IPS DF 6.9 (cell line): ENCODE measurements around the gene VMP1.

Source experiments
- DNase-seq: peaks from one replicate; pipeline ENCODE4 v3.0.0-alpha.2; 2013; ENCODE audit warnings: low read depth, low spot score
- H3K27ac ChIP-seq: one replicate; pipeline ENCODE4 v1.5.1; 2013; ENCODE audit warnings: low read length, control low read depth
- H3K27me3 ChIP-seq: 2 replicates; pipeline ENCODE4 v1.6.1; 2013; ENCODE audit warnings: mild to moderate bottlenecking, low read length; ENCODE audit not compliant: control insufficient read depth, insufficient read depth
- H3K36me3 ChIP-seq: 2 replicates; pipeline ENCODE4 v1.6.1; 2013; ENCODE audit warnings: low read length; ENCODE audit not compliant: control insufficient read depth, insufficient read depth
- H3K4me1 ChIP-seq: 2 replicates; pipeline ENCODE4 v1.6.1; 2013; ENCODE audit warnings: low read length; ENCODE audit not compliant: control insufficient read depth, insufficient read depth
- H3K4me3 ChIP-seq: 2 replicates; pipeline ENCODE4 v1.5.1; 2013; ENCODE audit warnings: mild to moderate bottlenecking, low read length
- H3K9me3 ChIP-seq: 2 replicates; pipeline ENCODE4 v1.6.1; 2013; ENCODE audit warnings: low read length, inconsistent platforms; ENCODE audit not compliant: control insufficient read depth, insufficient read depth
- WGBS: extraction: QIAGEN DNeasy Blood & Tissue Kit; methylation state at CpG from one replicate; pipeline ENCODE4 v1.1.7; 2013; ENCODE audit warnings: mixed read lengths, missing lambda C conversion rate; ENCODE audit not compliant: insufficient read length, insufficient coverage; 5-methylcytosine and 5-hydroxymethylcytosine counted together

VMP1 gene

DNA sequence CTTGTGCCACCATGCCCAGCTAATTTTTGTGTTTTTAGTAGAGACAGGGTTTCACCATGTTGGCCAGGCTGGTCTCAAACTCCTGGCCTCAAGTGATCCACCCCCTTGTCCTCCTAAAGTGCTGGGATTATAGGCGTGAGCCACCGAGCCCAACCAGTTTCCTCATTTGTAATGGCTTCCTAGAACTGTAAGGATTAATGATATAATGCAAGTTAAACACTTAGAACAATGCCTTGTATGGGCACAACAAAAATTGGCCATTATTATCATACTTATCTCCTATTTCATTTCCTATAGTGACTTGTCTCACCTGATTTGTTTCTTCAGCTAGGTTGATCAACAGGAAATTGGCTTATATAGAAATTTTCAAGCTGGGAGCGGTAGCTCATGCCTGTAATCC is 171.2 kb downstream of the VMP1 start:
- H3K36me3 ChIP-seq = peaks cover 5% of the 10 kb centered on the region; the same call in 1 of the 2 replicates
- no CpG with 5 or more reads among the region's 3 CpGs for WGBS
- no peaks in the 10 kb centered on the region for H3K27me3 ChIP-seq
- H3K4me3 ChIP-seq = no peak overlapping the region
- no peak for DNase-seq
- H3K27ac ChIP-seq = no peak overlapping the region
- no peaks in the 10 kb centered on the region for H3K4me1 ChIP-seq
- no peaks in the 10 kb centered on the region for H3K9me3 ChIP-seq

DNA sequence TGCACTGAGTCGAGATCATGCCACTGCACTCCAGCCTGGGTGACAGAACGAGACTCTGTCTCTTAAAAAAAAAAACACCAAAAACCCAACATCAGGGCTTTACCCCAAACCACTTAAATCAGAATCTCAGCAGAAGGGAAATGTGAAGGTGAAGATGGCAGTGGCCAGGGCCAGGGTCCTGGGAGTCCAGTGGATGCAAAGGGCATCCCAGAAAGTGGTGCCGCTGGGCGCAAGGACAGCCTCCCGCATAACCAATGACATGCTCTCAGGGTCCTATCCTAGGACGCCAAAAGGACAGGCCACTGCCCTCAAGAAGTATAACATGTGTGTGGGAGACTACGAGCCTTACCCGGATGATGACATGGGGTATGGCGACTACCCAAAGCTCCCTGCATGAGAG is 177.4 kb downstream of the VMP1 start:
- Histone ChIP-seq H3K9me3 (no peaks in the 10 kb centered on the region), H3K4me1 (no peaks in the 10 kb centered on the region), H3K27ac (no peak overlapping the region), H3K27me3 (no peaks in the 10 kb centered on the region), H3K4me3 (no peak overlapping the region), H3K36me3 (peaks cover 10% of the 10 kb centered on the region)
- WGBS = no CpG with 5 or more reads among the region's 9 CpGs
- DNase-seq = no peak

DNA sequence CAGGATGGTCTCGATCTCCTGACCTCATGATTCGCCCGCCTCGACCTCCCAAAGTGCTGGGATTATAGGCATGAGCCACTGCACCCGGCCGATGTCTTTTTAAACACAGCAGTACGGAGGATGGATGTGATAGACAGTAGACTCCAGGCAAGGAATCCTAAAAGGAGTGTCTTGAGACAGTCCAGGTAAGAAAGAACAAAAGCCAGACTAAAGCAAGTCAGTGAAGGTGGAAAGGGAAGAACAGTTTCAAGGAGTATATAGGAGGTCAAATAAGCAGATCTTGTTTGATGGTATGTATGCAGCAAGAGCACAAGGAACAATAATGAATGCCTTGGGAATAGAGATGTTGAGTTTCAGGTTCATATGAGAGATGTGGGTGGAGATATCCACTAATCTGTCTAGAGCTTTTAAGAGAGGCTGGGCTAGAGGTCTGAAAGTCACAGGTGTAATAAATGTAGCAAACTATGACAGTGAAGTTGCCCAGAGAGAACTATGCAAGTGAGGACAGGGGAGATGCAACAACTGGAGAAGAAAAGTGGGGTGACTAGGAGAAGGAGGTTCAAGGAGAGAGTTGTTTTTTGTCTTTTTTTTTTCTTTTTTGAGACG is 180.8 kb downstream of the VMP1 start:
- Histone ChIP-seq H3K9me3 (no peaks in the 10 kb centered on the region), H3K27ac (no peak overlapping the region), H3K27me3 (no peaks in the 10 kb centered on the region), H3K36me3 (peaks cover 10% of the 10 kb centered on the region), H3K4me1 (no peaks in the 10 kb centered on the region), H3K4me3 (no peak overlapping the region)
- no CpG with 5 or more reads among the region's 8 CpGs for WGBS
- DNase-seq = no peak

DNA sequence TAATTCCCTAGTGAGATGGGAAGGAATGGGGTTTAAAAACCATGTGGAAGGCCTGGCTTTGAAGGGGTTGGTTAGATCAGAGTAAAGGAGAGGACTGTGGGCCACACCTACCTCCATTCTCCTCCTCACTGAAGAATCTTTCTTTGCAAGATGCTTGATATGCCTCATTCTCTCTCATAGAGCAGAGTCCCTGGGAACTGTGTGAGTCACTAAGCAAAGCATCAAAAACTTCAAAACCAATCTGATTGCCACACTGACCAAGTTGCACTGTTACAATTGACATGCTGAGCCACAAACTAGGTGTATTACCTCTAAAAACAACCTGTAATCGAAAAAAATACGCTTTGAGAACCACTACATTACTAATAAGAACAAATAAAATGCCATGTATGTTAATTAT is 183.3 kb downstream of the VMP1 start:
- Histone ChIP-seq H3K27ac (no peak overlapping the region), H3K27me3 (no peaks in the 10 kb centered on the region), H3K36me3 (peaks cover 3% of the 10 kb centered on the region; the same call in 1 of the 2 replicates), H3K9me3 (no peaks in the 10 kb centered on the region), H3K4me3 (no peak overlapping the region), H3K4me1 (no peaks in the 10 kb centered on the region)
- DNase-seq = no peak
- WGBS = no CpG with 5 or more reads among the region's 2 CpGs
